ENCODE results near the gene ARL17B. TPM values are rescaled to one million over a fixed set of nuclear protein-coding genes. Genes with fewer than 3 reads are reported as not detected.
A peak's percentile ranks its signal among the peaks of the same experiment; 100 is the strongest.
"Not testable (repeated sequence)": the region's sequence is repeated elsewhere in the genome, so short reads cannot be mapped to it uniquely, and the experiment has no call there.

ARL17B gene
- total and polyA plus RNA-seq, 9 donors = 4.4 to 10.6 (median 7.1) TPM

DNA sequence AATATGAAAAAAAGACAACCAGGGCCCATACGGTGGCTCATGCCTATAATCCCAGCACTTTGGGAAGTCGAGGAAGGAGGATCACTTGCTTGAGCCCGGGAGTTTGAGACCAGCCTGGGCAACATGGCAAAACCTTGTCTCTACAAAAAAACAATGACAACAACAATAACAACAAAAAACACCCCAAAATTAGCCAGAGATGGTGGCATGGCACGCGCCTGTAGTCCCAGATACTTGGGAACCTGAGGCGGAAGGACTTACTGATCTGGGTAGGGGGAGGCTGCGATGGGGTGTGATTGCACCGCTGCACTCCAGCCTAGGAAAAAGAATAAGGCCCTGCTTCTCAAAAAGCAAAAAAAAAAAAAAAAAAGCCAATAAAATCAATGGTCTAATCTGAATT lies 69.9 kb downstream of the ARL17B start:
- not testable (repeated sequence) for H3K27ac ChIP-seq (ENCODE audit: low read length); H3K9me3 ChIP-seq (replicated peaks; ENCODE audit: control insufficient read depth, low read depth, low read length); DNase-seq

GRCh38 chr17:46290906-46291546 lies 70.5 kb downstream of the ARL17B start:
- WGBS (ENCODE audit: insufficient coverage) = no CpG with 5 or more reads among the region's 4 CpGs
- peak; percentile 35 for DNase-seq
- H3K36me3 ChIP-seq (ENCODE audit: control insufficient read depth, insufficient read depth, low read length); H3K4me1 ChIP-seq (ENCODE audit: control insufficient read depth, insufficient read depth, low read length); H3K9me3 ChIP-seq (replicated peaks; ENCODE audit: control insufficient read depth, low read depth, low read length); H3K4me3 ChIP-seq (ENCODE audit: low read length); H3K27me3 ChIP-seq (ENCODE audit: control insufficient read depth, insufficient read depth, low read length); H3K27ac ChIP-seq (ENCODE audit: low read length): not testable (repeated sequence)

More for the DNA sequence above, 69.9 kb downstream of the ARL17B start:
- H3K4me1 ChIP-seq (ENCODE audit: control insufficient read depth, insufficient read depth, low read length); H3K4me3 ChIP-seq (ENCODE audit: low read length); H3K27me3 ChIP-seq (ENCODE audit: control insufficient read depth, insufficient read depth, low read length); H3K36me3 ChIP-seq (ENCODE audit: control insufficient read depth, insufficient read depth, low read length): not testable (repeated sequence)
- no CpG with 5 or more reads among the region's 8 CpGs for WGBS (ENCODE audit: insufficient coverage)

DNA sequence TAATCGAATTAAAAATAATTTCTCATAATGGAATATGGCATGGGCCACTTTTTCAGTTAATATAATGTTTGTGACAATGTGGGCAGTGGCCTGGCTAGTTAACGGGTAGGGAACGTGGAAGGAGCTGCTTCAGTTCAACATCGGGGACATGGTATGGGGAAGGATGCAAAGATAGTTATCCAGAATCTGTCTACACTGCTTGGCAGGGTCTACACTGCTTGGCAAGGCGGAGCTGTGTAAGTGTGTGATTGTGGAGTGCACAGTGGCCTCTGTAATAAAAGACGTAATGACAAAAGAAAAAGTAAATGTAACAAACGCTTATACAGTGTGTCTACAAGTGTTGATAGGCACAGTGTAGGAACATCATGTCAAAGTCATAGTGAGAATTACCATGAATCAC lies 74.0 kb downstream of the ARL17B start:
- H3K9me3 ChIP-seq (replicated peaks; ENCODE audit: control insufficient read depth, low read depth, low read length); H3K4me3 ChIP-seq (ENCODE audit: low read length); H3K27me3 ChIP-seq (ENCODE audit: control insufficient read depth, insufficient read depth, low read length); H3K27ac ChIP-seq (ENCODE audit: low read length); H3K36me3 ChIP-seq (ENCODE audit: control insufficient read depth, insufficient read depth, low read length); H3K4me1 ChIP-seq (ENCODE audit: control insufficient read depth, insufficient read depth, low read length); DNase-seq: not testable (repeated sequence)
- 87% methylated on average over 5 of the region's 7 CpGs for WGBS (ENCODE audit: insufficient coverage)

GRCh38 chr17:46286764-46287221 lies 74.8 kb downstream of the ARL17B start:
- not testable (repeated sequence) for H3K4me3 ChIP-seq (ENCODE audit: low read length); H3K4me1 ChIP-seq (ENCODE audit: control insufficient read depth, insufficient read depth, low read length); H3K36me3 ChIP-seq (ENCODE audit: control insufficient read depth, insufficient read depth, low read length); H3K27ac ChIP-seq (ENCODE audit: low read length); H3K27me3 ChIP-seq (ENCODE audit: control insufficient read depth, insufficient read depth, low read length); H3K9me3 ChIP-seq (replicated peaks; ENCODE audit: control insufficient read depth, low read depth, low read length)
- no CpG with 5 or more reads among the region's 3 CpGs for WGBS (ENCODE audit: insufficient coverage)
- DNase-seq = peak; percentile 85

DNA sequence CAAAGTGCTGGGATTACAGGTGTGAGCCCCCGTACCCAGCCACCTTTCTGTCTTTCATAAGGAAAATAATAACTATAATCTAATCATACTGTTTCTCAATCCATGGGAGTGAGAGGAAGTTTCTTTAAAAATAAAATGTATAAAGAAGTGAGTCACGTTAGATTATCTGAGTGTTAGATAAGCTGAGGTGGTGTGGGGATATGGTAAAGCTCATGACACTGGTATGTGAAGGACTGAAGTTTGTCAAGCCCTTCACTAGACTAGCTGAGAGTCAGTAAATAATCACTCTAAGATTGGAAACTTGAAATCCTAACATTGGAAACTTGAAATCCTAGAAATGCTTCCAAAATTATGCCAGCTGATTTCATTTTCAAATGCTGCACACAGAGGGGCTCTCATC lies 76.1 kb downstream of the ARL17B start:
- not testable (repeated sequence) for DNase-seq; H3K36me3 ChIP-seq (ENCODE audit: control insufficient read depth, insufficient read depth, low read length); H3K27me3 ChIP-seq (ENCODE audit: control insufficient read depth, insufficient read depth, low read length); H3K4me3 ChIP-seq (ENCODE audit: low read length); H3K27ac ChIP-seq (ENCODE audit: low read length); H3K4me1 ChIP-seq (ENCODE audit: control insufficient read depth, insufficient read depth, low read length); H3K9me3 ChIP-seq (replicated peaks; ENCODE audit: control insufficient read depth, low read depth, low read length)
- no CpG with 5 or more reads among the region's 2 CpGs for WGBS (ENCODE audit: insufficient coverage)

DNA sequence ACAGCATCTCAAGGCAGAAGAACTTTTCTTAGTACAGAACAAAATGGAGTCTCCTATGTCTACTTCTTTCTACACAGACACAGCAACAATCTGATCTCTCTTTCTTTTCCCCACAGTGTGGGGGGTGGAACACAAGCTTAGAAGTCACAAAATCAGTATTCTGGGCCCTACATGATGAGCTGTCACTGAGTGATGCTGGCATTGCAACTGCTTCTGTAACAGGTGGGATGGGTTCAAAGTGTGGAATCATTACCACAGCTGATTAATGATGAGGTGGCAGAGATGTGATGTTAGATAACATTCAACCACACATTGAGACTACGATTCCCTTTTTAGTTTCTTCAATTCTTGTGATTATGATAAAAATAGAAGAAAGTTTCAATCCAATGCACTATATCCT lies 77.1 kb downstream of the ARL17B start:
- not testable (repeated sequence) for H3K4me1 ChIP-seq (ENCODE audit: control insufficient read depth, insufficient read depth, low read length); H3K27me3 ChIP-seq (ENCODE audit: control insufficient read depth, insufficient read depth, low read length); DNase-seq; H3K36me3 ChIP-seq (ENCODE audit: control insufficient read depth, insufficient read depth, low read length); H3K9me3 ChIP-seq (replicated peaks; ENCODE audit: control insufficient read depth, low read depth, low read length); H3K4me3 ChIP-seq (ENCODE audit: low read length); H3K27ac ChIP-seq (ENCODE audit: low read length)
- WGBS (ENCODE audit: insufficient coverage) = no CpG with 5 or more reads among the region's 1 CpG

- not testable (repeated sequence) for H3K36me3 ChIP-seq (ENCODE audit: control insufficient read depth, insufficient read depth, low read length); H3K27ac ChIP-seq (ENCODE audit: low read length); H3K27me3 ChIP-seq (ENCODE audit: control insufficient read depth, insufficient read depth, low read length); H3K4me3 ChIP-seq (ENCODE audit: low read length); H3K4me1 ChIP-seq (ENCODE audit: control insufficient read depth, insufficient read depth, low read length); H3K9me3 ChIP-seq (replicated peaks; ENCODE audit: control insufficient read depth, low read depth, low read length); DNase-seq
- 50% methylated on average over 1 of the region's 12 CpGs for WGBS (ENCODE audit: insufficient coverage)
Observed at GRCh38 chr17:46282635-46283034, 78.9 kb downstream of the ARL17B start.

GRCh38 chr17:46281336-46281735 lies 80.2 kb downstream of the ARL17B start:
- H3K4me3 ChIP-seq (ENCODE audit: low read length); H3K4me1 ChIP-seq (ENCODE audit: control insufficient read depth, insufficient read depth, low read length); H3K27me3 ChIP-seq (ENCODE audit: control insufficient read depth, insufficient read depth, low read length); DNase-seq; H3K9me3 ChIP-seq (replicated peaks; ENCODE audit: control insufficient read depth, low read depth, low read length); H3K27ac ChIP-seq (ENCODE audit: low read length); H3K36me3 ChIP-seq (ENCODE audit: control insufficient read depth, insufficient read depth, low read length): not testable (repeated sequence)
- WGBS (ENCODE audit: insufficient coverage) = no CpG with 5 or more reads among the region's 4 CpGs

DNA sequence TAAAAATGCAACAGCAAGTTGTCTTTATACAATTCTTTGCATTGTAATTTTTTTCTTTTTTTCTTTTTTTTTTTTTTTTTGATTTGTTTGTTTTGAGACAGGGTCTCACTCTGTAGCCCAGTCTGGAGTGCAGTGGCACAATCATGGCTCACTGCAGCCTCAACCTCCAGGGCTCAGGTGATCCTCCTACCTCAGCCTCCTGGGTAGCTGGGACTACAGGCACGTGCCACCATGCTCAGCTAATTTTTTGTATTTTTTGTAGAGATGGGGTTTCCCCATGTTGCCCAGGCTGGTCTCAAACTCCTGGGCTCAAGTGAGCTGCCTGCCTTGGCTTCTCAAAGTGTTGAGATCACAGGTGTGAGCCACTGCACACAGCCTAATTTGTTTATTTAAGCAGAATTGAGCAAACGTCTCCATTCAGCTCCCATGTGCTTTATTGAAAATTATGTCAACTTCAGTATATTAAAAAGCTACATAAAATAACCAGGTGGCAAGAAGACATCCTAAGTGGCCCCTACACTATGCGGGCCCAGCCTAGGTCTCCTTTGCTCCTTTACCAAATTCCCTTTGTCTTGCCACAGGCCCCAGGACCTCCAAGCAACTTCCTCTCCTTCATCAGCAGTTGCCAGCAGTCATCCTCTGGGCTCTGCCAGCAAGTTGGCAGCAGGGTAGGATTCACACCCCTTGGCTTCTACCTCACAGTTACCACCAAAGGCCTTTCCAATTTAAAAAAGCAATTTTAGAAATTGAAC lies 84.7 kb downstream of the ARL17B start:
- not testable (repeated sequence) for H3K27ac ChIP-seq (ENCODE audit: low read length); H3K4me3 ChIP-seq (ENCODE audit: low read length); DNase-seq; H3K9me3 ChIP-seq (replicated peaks; ENCODE audit: control insufficient read depth, low read depth, low read length); H3K36me3 ChIP-seq (ENCODE audit: control insufficient read depth, insufficient read depth, low read length); H3K4me1 ChIP-seq (ENCODE audit: control insufficient read depth, insufficient read depth, low read length); H3K27me3 ChIP-seq (ENCODE audit: control insufficient read depth, insufficient read depth, low read length)
- WGBS (ENCODE audit: insufficient coverage) = 85% methylated on average over 2 of the region's 3 CpGs

DNA sequence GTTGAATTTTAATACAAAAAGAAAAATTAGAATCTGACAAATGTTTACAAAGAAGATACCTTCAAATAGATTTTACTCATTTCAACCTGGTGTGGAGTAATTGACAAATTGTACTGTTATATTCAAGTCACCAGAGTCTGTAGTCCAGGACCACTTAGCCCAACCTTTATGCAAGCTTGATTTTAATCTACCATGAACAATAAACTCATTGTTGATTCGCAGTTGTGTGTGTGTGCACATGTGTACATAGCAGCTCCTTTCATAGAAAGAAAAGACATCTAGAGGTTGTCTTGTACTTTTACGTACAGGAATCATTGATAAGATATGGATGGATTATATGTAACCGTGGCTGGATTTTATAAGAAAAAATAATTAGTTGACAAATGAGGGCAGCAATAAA lies 87.3 kb downstream of the ARL17B start:
- no peaks in the 10 kb centered on the region for H3K36me3 ChIP-seq (ENCODE audit: control insufficient read depth, insufficient read depth, low read length)
- peaks cover 1% of the 10 kb centered on the region for H3K27me3 ChIP-seq (ENCODE audit: control insufficient read depth, insufficient read depth, low read length)
- no peaks in the 10 kb centered on the region for H3K9me3 ChIP-seq (replicated peaks; ENCODE audit: control insufficient read depth, low read depth, low read length)
- no peak overlapping the region for H3K4me3 ChIP-seq (ENCODE audit: low read length)
- H3K27ac ChIP-seq (ENCODE audit: low read length) = no peak overlapping the region
- WGBS (ENCODE audit: insufficient coverage) = no CpG with 5 or more reads among the region's 3 CpGs
- DNase-seq = no peak
- H3K4me1 ChIP-seq (ENCODE audit: control insufficient read depth, insufficient read depth, low read length) = no peaks in the 10 kb centered on the region

All from muscle of leg (tissue), 11 donors.